ENCODE measurements around the gene TANC1. TPM values are rescaled to one million over a fixed set of nuclear protein-coding genes. Genes with fewer than 3 reads are reported as not detected.
A peak's percentile ranks its signal among the peaks of the same experiment; 100 is the strongest.

The TANC1 gene
- total and polyA plus RNA-seq, 4 donors = 23.0 to 31.6 (median 25.0) TPM

- DNase-seq (ENCODE audit: low read depth in 4 of 6, low spot score in 6 of 6) = no peak
- peaks cover 18% of the 10 kb centered on the region for H3K4me1 ChIP-seq (ENCODE audit: control insufficient read depth, insufficient read depth, low read length)
- H3K27me3 ChIP-seq (ENCODE audit: control insufficient read depth, insufficient read depth, low read length) = no peaks in the 10 kb centered on the region
- H3K36me3 ChIP-seq (ENCODE audit: control insufficient read depth, insufficient read depth, low read length) = no peaks in the 10 kb centered on the region
- 39% methylated on average over 4 of the region's 7 CpGs for WGBS (ENCODE audit: insufficient coverage)
- no peaks in the 10 kb centered on the region for H3K9me3 ChIP-seq (ENCODE audit: control insufficient read depth, insufficient read depth, low read length)
- H3K27ac ChIP-seq (ENCODE audit: low read depth, low read length) = peak overlapping the region; percentile 64
- no peak overlapping the region for H3K4me3 ChIP-seq (ENCODE audit: low read depth, low read length)
Observed at GRCh38 chr2:159084384-159085370, 116.2 kb downstream of the TANC1 start.

- no peaks in the 10 kb centered on the region for H3K27me3 ChIP-seq (ENCODE audit: control insufficient read depth, insufficient read depth, low read length)
- H3K27ac ChIP-seq (ENCODE audit: low read depth, low read length) = peak overlapping the region; percentile 49
- peak in 2 of 6 donors; percentile 54 to 59 for DNase-seq (ENCODE audit: low read depth in 4 of 6, low spot score in 6 of 6)
- H3K36me3 ChIP-seq (ENCODE audit: control insufficient read depth, insufficient read depth, low read length) = no peaks in the 10 kb centered on the region
- H3K4me1 ChIP-seq (ENCODE audit: control insufficient read depth, insufficient read depth, low read length) = peaks cover 25% of the 10 kb centered on the region
- no peaks in the 10 kb centered on the region for H3K9me3 ChIP-seq (ENCODE audit: control insufficient read depth, insufficient read depth, low read length)
- H3K4me3 ChIP-seq (ENCODE audit: low read depth, low read length) = no peak overlapping the region
- 8% methylated on average over 1 of the region's 1 CpG for whole genome bisulfite sequencing (ENCODE audit: insufficient coverage)
Observed at GRCh38 chr2:159086342-159086741, 117.9 kb downstream of the TANC1 start.

- no peaks in the 10 kb centered on the region for H3K9me3 ChIP-seq (ENCODE audit: control insufficient read depth, insufficient read depth, low read length)
- DNase-seq (ENCODE audit: low read depth in 4 of 6, low spot score in 6 of 6) = no peak
- WGBS (ENCODE audit: insufficient coverage) = 44% methylated on average over 1 of the region's 4 CpGs
- peaks cover 25% of the 10 kb centered on the region for H3K4me1 ChIP-seq (ENCODE audit: control insufficient read depth, insufficient read depth, low read length)
- peak overlapping the region; percentile 55 for H3K27ac ChIP-seq (ENCODE audit: low read depth, low read length)
- no peak overlapping the region for H3K4me3 ChIP-seq (ENCODE audit: low read depth, low read length)
- no peaks in the 10 kb centered on the region for H3K27me3 ChIP-seq (ENCODE audit: control insufficient read depth, insufficient read depth, low read length)
- no peaks in the 10 kb centered on the region for H3K36me3 ChIP-seq (ENCODE audit: control insufficient read depth, insufficient read depth, low read length)
Observed at GRCh38 chr2:159086826-159087225, 118.4 kb downstream of the TANC1 start.

DNA sequence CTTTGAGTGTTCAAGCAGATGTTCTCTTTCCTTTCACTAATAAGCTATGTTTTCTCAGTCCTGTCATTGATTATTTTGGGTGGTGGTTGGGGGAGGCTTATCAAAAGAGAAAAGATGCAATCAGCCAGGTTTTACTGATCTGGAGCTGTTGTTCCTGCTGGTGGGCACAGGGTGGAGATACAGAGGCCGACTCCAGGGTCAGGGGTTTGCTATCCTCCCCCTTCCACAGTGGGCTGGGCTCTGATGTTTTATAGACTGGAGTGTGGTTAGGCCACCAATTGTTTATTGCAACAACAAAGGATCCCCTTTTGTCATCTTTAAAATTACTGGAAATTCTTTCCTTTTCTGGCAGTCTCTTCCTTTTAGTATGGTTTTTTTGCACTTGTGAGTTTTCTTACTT lies 120.5 kb downstream of the TANC1 start:
- DNase-seq (ENCODE audit: low read depth in 4 of 6, low spot score in 6 of 6) = no peak
- Histone ChIP-seq H3K4me1 (ENCODE audit: control insufficient read depth, insufficient read depth, low read length) (peaks cover 23% of the 10 kb centered on the region), H3K27me3 (ENCODE audit: control insufficient read depth, insufficient read depth, low read length) (no peaks in the 10 kb centered on the region), H3K9me3 (ENCODE audit: control insufficient read depth, insufficient read depth, low read length) (no peaks in the 10 kb centered on the region), H3K27ac (ENCODE audit: low read depth, low read length) (no peak overlapping the region), H3K36me3 (ENCODE audit: control insufficient read depth, insufficient read depth, low read length) (no peaks in the 10 kb centered on the region), H3K4me3 (ENCODE audit: low read depth, low read length) (no peak overlapping the region)
- no CpG with 5 or more reads among the region's 1 CpG for WGBS (ENCODE audit: insufficient coverage)

- H3K9me3 ChIP-seq (ENCODE audit: control insufficient read depth, insufficient read depth, low read length) = no peaks in the 10 kb centered on the region
- no peak overlapping the region for H3K4me3 ChIP-seq (ENCODE audit: low read depth, low read length)
- peaks cover 24% of the 10 kb centered on the region for H3K4me1 ChIP-seq (ENCODE audit: control insufficient read depth, insufficient read depth, low read length)
- no peak overlapping the region for H3K27ac ChIP-seq (ENCODE audit: low read depth, low read length)
- 45% methylated on average over 2 of the region's 3 CpGs for WGBS (ENCODE audit: insufficient coverage)
- no peaks in the 10 kb centered on the region for H3K27me3 ChIP-seq (ENCODE audit: control insufficient read depth, insufficient read depth, low read length)
- DNase-seq (ENCODE audit: low read depth in 4 of 6, low spot score in 6 of 6) = no peak
- H3K36me3 ChIP-seq (ENCODE audit: control insufficient read depth, insufficient read depth, low read length) = no peaks in the 10 kb centered on the region
Observed at GRCh38 chr2:159089543-159089942, 121.1 kb downstream of the TANC1 start.

DNA sequence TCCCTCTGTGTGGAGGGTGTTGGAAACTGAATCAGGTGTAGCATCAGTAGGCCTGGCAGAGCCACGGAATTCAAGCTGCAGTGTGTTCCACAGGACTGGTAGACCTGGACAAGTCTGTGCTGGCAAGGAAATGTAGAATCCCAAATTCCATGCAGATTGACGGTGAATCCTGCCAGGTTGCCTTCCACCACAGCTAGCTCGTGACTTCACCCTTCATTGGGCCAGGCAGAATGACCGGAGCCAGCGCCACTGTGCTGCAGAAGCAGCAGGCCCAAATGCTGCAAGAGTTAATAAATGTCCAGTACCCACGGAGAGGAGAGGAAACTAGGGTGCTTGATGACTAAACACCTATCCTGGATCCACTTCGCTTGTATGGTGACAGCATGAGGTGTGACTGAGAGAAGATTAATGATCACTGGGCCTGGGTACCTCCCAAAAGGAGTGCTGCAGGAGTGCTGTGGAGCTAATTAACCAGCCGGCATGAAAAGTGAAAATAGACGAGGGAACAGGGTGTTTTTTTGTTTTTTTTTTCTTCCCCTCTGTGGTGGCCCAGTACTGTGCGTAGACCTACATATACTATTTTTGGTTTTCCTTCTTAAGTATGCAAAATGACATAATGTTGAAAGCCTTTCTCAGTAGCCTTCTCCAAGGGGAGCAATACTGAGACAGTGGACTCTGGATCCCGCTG lies 122.2 kb downstream of the TANC1 start:
- 81% methylated on average over 8 of the region's 11 CpGs for WGBS (ENCODE audit: insufficient coverage)
- H3K9me3 ChIP-seq (ENCODE audit: control insufficient read depth, insufficient read depth, low read length) = no peaks in the 10 kb centered on the region
- peaks cover 21% of the 10 kb centered on the region for H3K4me1 ChIP-seq (ENCODE audit: control insufficient read depth, insufficient read depth, low read length)
- no peaks in the 10 kb centered on the region for H3K27me3 ChIP-seq (ENCODE audit: control insufficient read depth, insufficient read depth, low read length)
- no peak overlapping the region for H3K27ac ChIP-seq (ENCODE audit: low read depth, low read length)
- no peak for DNase-seq (ENCODE audit: low read depth in 4 of 6, low spot score in 6 of 6)
- H3K4me3 ChIP-seq (ENCODE audit: low read depth, low read length) = no peak overlapping the region
- H3K36me3 ChIP-seq (ENCODE audit: control insufficient read depth, insufficient read depth, low read length) = no peaks in the 10 kb centered on the region

- peak overlapping the region; percentile 27 for H3K27ac ChIP-seq (ENCODE audit: low read depth, low read length)
Observed at GRCh38 chr2:159091381-159091780, 122.9 kb downstream of the TANC1 start.

GRCh38 chr2:159091976-159092375 lies 123.5 kb downstream of the TANC1 start:
- no peaks in the 10 kb centered on the region for H3K36me3 ChIP-seq (ENCODE audit: control insufficient read depth, insufficient read depth, low read length)
- no peaks in the 10 kb centered on the region for H3K9me3 ChIP-seq (ENCODE audit: control insufficient read depth, insufficient read depth, low read length)
- peak overlapping the region; percentile 27 for H3K27ac ChIP-seq (ENCODE audit: low read depth, low read length)
- DNase-seq (ENCODE audit: low read depth in 4 of 6, low spot score in 6 of 6) = peak in 1 of 6 donors; percentile 45
- H3K27me3 ChIP-seq (ENCODE audit: control insufficient read depth, insufficient read depth, low read length) = no peaks in the 10 kb centered on the region
- no peak overlapping the region for H3K4me3 ChIP-seq (ENCODE audit: low read depth, low read length)
- peaks cover 16% of the 10 kb centered on the region for H3K4me1 ChIP-seq (ENCODE audit: control insufficient read depth, insufficient read depth, low read length)
- 59% methylated on average over 2 of the region's 4 CpGs for WGBS (ENCODE audit: insufficient coverage)

More at GRCh38 chr2:159091381-159091780, 122.9 kb downstream of the TANC1 start:
- Histone ChIP-seq H3K4me3 (ENCODE audit: low read depth, low read length) (no peak overlapping the region), H3K27me3 (ENCODE audit: control insufficient read depth, insufficient read depth, low read length) (no peaks in the 10 kb centered on the region), H3K36me3 (ENCODE audit: control insufficient read depth, insufficient read depth, low read length) (no peaks in the 10 kb centered on the region), H3K4me1 (ENCODE audit: control insufficient read depth, insufficient read depth, low read length) (peaks cover 17% of the 10 kb centered on the region), H3K9me3 (ENCODE audit: control insufficient read depth, insufficient read depth, low read length) (no peaks in the 10 kb centered on the region)
- 71% methylated on average over 1 of the region's 2 CpGs for WGBS (ENCODE audit: insufficient coverage)
- no peak for DNase-seq (ENCODE audit: low read depth in 4 of 6, low spot score in 6 of 6)

DNA sequence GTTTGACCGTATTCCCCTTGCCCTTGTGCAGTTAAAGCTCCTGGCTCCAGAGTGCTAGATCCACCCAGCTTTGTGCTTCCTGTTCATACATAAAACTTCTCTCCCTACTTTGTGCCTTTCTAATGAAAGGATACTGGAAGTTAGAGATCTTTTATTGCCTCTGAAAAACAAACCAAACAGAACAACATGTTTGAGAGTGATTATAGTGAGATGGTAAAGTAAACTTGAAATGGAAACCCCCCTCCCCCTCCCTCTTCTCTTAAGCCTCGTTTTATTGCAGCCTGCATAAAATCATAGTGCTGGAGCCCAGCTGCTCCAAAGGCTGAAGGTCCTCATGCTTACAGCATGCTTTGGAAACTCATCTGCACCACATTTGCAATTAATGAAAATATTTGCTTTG lies 125.1 kb downstream of the TANC1 start:
- Histone ChIP-seq H3K4me3 (ENCODE audit: low read depth, low read length) (no peak overlapping the region), H3K9me3 (ENCODE audit: control insufficient read depth, insufficient read depth, low read length) (no peaks in the 10 kb centered on the region), H3K36me3 (ENCODE audit: control insufficient read depth, insufficient read depth, low read length) (no peaks in the 10 kb centered on the region), H3K4me1 (ENCODE audit: control insufficient read depth, insufficient read depth, low read length) (peaks cover 16% of the 10 kb centered on the region), H3K27ac (ENCODE audit: low read depth, low read length) (no peak overlapping the region), H3K27me3 (ENCODE audit: control insufficient read depth, insufficient read depth, low read length) (no peaks in the 10 kb centered on the region)
- no peak for DNase-seq (ENCODE audit: low read depth in 4 of 6, low spot score in 6 of 6)
- 11% methylated on average over 1 of the region's 2 CpGs for WGBS (ENCODE audit: insufficient coverage)
